GM03348 (cell line): ENCODE data around the gene ZSCAN5A.
"Not testable (repeated sequence)": the region's sequence is repeated elsewhere in the genome, so short reads cannot be mapped to it uniquely, and the experiment has no call there.

Experiments
- DNase-seq: peaks from one replicate; pipeline ENCODE4 v3.0.0; 2012; ENCODE audit warnings: low spot score

The ZSCAN5A gene

GRCh38 chr19:56314381-56315076 is at the start of gene ZSCAN5A:
TSS of gene ZSCAN5A (minus strand) at chr19:56314839. CDS start at chr19:56225046, 89,793 bp downstream.
- DNase-seq: peak; percentile 99

- no peak for DNase-seq
Observed at GRCh38 chr19:56360841-56361240, 46.2 kb upstream of the ZSCAN5A start.

GRCh38 chr19:56356944-56357343 is 42.3 kb upstream of the ZSCAN5A start:
- no peak for DNase-seq

- no peak for DNase-seq
Observed at GRCh38 chr19:56355517-56355916, 40.9 kb upstream of the ZSCAN5A start.

- no peak for DNase-seq
Observed at GRCh38 chr19:56351208-56351607, 36.6 kb upstream of the ZSCAN5A start.

GRCh38 chr19:56350416-56351045 is 35.9 kb upstream of the ZSCAN5A start:
- peak; percentile 56 for DNase-seq

GRCh38 chr19:56348289-56348877 is 33.7 kb upstream of the ZSCAN5A start:
- no peak for DNase-seq

GRCh38 chr19:56347163-56347778 is 32.6 kb upstream of the ZSCAN5A start:
- no peak for DNase-seq

- DNase-seq: no peak
Observed at GRCh38 chr19:56341948-56342347, 27.3 kb upstream of the ZSCAN5A start.

- not testable (repeated sequence) for DNase-seq
Observed at GRCh38 chr19:56339031-56339430, 24.4 kb upstream of the ZSCAN5A start.

GRCh38 chr19:56337077-56337476 is 22.4 kb upstream of the ZSCAN5A start:
- not testable (repeated sequence) for DNase-seq

GRCh38 chr19:56335371-56335770 is 20.7 kb upstream of the ZSCAN5A start:
- DNase-seq: not testable (repeated sequence)

- peak; percentile 59 for DNase-seq
Observed at GRCh38 chr19:56333506-56333905, 18.9 kb upstream of the ZSCAN5A start.

- no peak for DNase-seq
Observed at GRCh38 chr19:56332695-56333094, 18.1 kb upstream of the ZSCAN5A start.

GRCh38 chr19:56324436-56324835 is 9.8 kb upstream of the ZSCAN5A start:
- DNase-seq: no peak

- no peak for DNase-seq
Observed at GRCh38 chr19:56321989-56322440, 7.4 kb upstream of the ZSCAN5A start.

- no peak for DNase-seq
Observed at GRCh38 chr19:56321254-56321988, 6.8 kb upstream of the ZSCAN5A start.

GRCh38 chr19:56319991-56320390 is 5.4 kb upstream of the ZSCAN5A start:
- no peak for DNase-seq

GRCh38 chr19:56317749-56318148 is 3.1 kb upstream of the ZSCAN5A start:
- DNase-seq: no peak

GRCh38 chr19:56316728-56317127 is 2.1 kb upstream of the ZSCAN5A start:
- DNase-seq: no peak

- DNase-seq: peak; percentile 97
Observed at GRCh38 chr19:56315077-56315828, 614 bp upstream of the ZSCAN5A start.
